Panc1 (cell line): ENCODE measurements around the gene NCAPH2. TPM values are rescaled to one million over a fixed set of nuclear protein-coding genes. Genes with fewer than 3 reads are reported as not detected.

ENCODE experiments used
- ATAC-seq: fragments of 200-7000 bp; cut with Tn5 transposase; 2 replicates; pipeline ENCODE4 v1.9.1; 2020; ENCODE audit warnings: mild to moderate bottlenecking, moderate library complexity
- BruUV-seq: library from RNA; stranded (reverse); fragments of 400-500 nt; replicated peaks from 2 replicates; lab custom pipeline; 2021; lab: Mats Ljungman, UMichigan
- CTCF ChIA-PET: fragments of 300-600 bp; sonication (Branson Sonifier 250); formaldehyde crosslinking; loops from one replicate; lab custom pipeline; 2022; ENCODE audit warnings: antibody characterized with exemption; lab: Charles Lee
- POLR2A ChIA-PET: fragments of 300-600 bp; sonication (Branson Sonifier 250); formaldehyde crosslinking; loops from one replicate; lab custom pipeline; 2022; ENCODE audit warnings: antibody characterized with exemption; lab: Charles Lee
- DNase-seq: peaks from one replicate; pipeline ENCODE4 v3.0.0-alpha.2; 2010; ENCODE audit warnings: low read depth, low spot score
- H3K27ac ChIP-seq: 2 replicates; pipeline ENCODE4 v1.5.1; 2011; ENCODE audit warnings: mild to moderate bottlenecking, low read length, inconsistent platforms
- H3K27me3 ChIP-seq: fragments of 200-500 bp; sonication (Bioruptor generic); 2 replicates; pipeline ENCODE4 v1.6.0; 2014; ENCODE audit warnings: low read length, inconsistent platforms; ENCODE audit not compliant: control insufficient read depth, insufficient read depth
- H3K36me3 ChIP-seq: fragments of 200-500 bp; sonication (Bioruptor generic); 2 replicates; pipeline ENCODE4 v1.5.1; 2014; ENCODE audit warnings: inconsistent platforms, mild to moderate bottlenecking, low read length, moderate library complexity; ENCODE audit not compliant: control insufficient read depth, insufficient read depth
- H3K4me1 ChIP-seq: 2 replicates; pipeline ENCODE4 v1.5.1; 2011; ENCODE audit warnings: inconsistent platforms, mild to moderate bottlenecking, low read length, moderate library complexity; ENCODE audit not compliant: control insufficient read depth, insufficient read depth
- H3K4me3 ChIP-seq, 2 experiments: 2 replicates each; pipeline ENCODE4 v1.5.1; 2011 to 2012; ENCODE audit warnings: low read depth in 2 of 2, low read length in 2 of 2, mild to moderate bottlenecking in 2 of 2, inconsistent platforms in 1 of 2, moderate library complexity in 1 of 2
- H3K9me3 ChIP-seq: fragments of 200-500 bp; sonication (Bioruptor generic); 2 replicates; pipeline ENCODE4 v1.5.1; 2014; ENCODE audit warnings: low read depth, mild to moderate bottlenecking, inconsistent platforms, low read length, moderate library complexity; ENCODE audit not compliant: control insufficient read depth, insufficient read depth
- POLR2AphosphoS5 ChIP-seq: IDR thresholded peaks from 2 replicates; pipeline ENCODE4 v1.6.1; 2012; ENCODE audit warnings: mild to moderate bottlenecking, low read depth, low read length, moderate library complexity
- SIN3A ChIP-seq: IDR thresholded peaks from 2 replicates; pipeline ENCODE4 v1.6.1; 2012; ENCODE audit warnings: low read depth, mild to moderate bottlenecking, low read length, moderate library complexity, borderline replicate concordance; ENCODE audit not compliant: insufficient read depth
- TCF7L2 ChIP-seq: IDR thresholded peaks from 2 replicates; pipeline ENCODE4 v1.6.1; 2011; ENCODE audit warnings: mild to moderate bottlenecking, low read depth, low read length, inconsistent platforms
- in situ Hi-C: cut with HindIII; loops from 2 replicates; pipeline ENCODE4 v1.10.0; 2016; ENCODE audit warnings: low sequenced_read_pairs, low pct_unique_long_range_greater_than_20kb
- intact Hi-C: fragments of 100-400 bp; cut with micrococcal nuclease; formaldehyde crosslinking; loops from one replicate; pipeline ENCODE4 v1.10.0; 2022; ENCODE audit not compliant: unreplicated experiment
- total RNA-seq: library from RNA; stranded (reverse); gene quantifications from one replicate; pipeline ENCODE4 v1.2.1, GENCODE V29; 2021; ENCODE audit not compliant: unreplicated experiment
- TF ChIP-seq, protein P1 (sequence below), 2 experiments: IDR thresholded peaks; 2 replicates each; pipeline ENCODE4 v1.6.1; 2011 to 2012; ENCODE audit warnings: low read depth in 2 of 2, control low read depth in 1 of 2, low read length in 1 of 2, mild to moderate bottlenecking in 1 of 2, moderate library complexity in 1 of 2; ENCODE audit not compliant: insufficient read depth in 1 of 2
- TF ChIP-seq, protein P2 (sequence below): fragments of 450-650 bp; IDR thresholded peaks from 2 replicates; pipeline ENCODE4 v1.5.1; 2017; ENCODE audit warnings: mild to moderate bottlenecking

The NCAPH2 gene
- total RNA-seq, 1 experiment from 2014 or later = 55.6 TPM

DNA sequence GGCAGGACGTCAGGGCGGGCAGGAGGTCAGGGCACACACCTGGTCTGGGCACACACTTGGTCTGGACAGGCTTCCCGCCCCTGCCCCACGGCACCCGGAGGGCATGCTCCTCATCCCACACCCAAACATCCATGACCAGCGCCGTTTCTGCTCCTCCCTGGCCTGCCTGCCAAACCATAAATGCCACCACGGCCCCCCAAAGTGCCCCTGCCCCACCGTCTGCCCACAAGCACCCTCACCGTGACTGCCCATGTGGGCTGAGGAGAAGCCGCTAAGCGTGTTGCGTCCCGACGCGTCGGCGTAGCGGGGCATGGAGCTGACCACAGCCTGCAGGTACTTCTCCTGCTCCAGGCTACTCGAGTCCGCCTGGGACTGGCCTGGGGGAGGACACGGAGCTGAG lies 49.0 kb upstream of the NCAPH2 start:
- intact Hi-C loops = no loop called here
- H3K27me3 ChIP-seq = no peaks in the 10 kb centered on the region
- no TSS peak for BruUV-seq
- no peaks in the 10 kb centered on the region for H3K9me3 ChIP-seq
- no peak for TF ChIP-seq POLR2AphosphoS5
- TF ChIP-seq, protein P1, sequence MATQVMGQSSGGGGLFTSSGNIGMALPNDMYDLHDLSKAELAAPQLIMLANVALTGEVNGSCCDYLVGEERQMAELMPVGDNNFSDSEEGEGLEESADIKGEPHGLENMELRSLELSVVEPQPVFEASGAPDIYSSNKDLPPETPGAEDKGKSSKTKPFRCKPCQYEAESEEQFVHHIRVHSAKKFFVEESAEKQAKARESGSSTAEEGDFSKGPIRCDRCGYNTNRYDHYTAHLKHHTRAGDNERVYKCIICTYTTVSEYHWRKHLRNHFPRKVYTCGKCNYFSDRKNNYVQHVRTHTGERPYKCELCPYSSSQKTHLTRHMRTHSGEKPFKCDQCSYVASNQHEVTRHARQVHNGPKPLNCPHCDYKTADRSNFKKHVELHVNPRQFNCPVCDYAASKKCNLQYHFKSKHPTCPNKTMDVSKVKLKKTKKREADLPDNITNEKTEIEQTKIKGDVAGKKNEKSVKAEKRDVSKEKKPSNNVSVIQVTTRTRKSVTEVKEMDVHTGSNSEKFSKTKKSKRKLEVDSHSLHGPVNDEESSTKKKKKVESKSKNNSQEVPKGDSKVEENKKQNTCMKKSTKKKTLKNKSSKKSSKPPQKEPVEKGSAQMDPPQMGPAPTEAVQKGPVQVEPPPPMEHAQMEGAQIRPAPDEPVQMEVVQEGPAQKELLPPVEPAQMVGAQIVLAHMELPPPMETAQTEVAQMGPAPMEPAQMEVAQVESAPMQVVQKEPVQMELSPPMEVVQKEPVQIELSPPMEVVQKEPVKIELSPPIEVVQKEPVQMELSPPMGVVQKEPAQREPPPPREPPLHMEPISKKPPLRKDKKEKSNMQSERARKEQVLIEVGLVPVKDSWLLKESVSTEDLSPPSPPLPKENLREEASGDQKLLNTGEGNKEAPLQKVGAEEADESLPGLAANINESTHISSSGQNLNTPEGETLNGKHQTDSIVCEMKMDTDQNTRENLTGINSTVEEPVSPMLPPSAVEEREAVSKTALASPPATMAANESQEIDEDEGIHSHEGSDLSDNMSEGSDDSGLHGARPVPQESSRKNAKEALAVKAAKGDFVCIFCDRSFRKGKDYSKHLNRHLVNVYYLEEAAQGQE (IDR thresholded peaks at IDR 0.05; ENCODE audit: insufficient read depth in 1 of 2, low read depth in 2 of 2, low read length in 1 of 2) = no peak
- TF ChIP-seq TCF7L2 = no peak
- TF ChIP-seq, protein P2, sequence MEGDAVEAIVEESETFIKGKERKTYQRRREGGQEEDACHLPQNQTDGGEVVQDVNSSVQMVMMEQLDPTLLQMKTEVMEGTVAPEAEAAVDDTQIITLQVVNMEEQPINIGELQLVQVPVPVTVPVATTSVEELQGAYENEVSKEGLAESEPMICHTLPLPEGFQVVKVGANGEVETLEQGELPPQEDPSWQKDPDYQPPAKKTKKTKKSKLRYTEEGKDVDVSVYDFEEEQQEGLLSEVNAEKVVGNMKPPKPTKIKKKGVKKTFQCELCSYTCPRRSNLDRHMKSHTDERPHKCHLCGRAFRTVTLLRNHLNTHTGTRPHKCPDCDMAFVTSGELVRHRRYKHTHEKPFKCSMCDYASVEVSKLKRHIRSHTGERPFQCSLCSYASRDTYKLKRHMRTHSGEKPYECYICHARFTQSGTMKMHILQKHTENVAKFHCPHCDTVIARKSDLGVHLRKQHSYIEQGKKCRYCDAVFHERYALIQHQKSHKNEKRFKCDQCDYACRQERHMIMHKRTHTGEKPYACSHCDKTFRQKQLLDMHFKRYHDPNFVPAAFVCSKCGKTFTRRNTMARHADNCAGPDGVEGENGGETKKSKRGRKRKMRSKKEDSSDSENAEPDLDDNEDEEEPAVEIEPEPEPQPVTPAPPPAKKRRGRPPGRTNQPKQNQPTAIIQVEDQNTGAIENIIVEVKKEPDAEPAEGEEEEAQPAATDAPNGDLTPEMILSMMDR = no peak
- no peak for TF ChIP-seq SIN3A
- ATAC-seq (no peak), DNase-seq (no peak)
- no peak overlapping the region for H3K4me3 ChIP-seq
- H3K27ac ChIP-seq = no peak overlapping the region
- ChIA-PET CTCF (no interaction called here), POLR2A (interaction anchor here (0.6 kb wide), 1 partner anchor 63 kb away, joined by 10 read pairs; no protein-coding TSS in a partner anchor)
- in situ Hi-C loops = no loop called here
- H3K4me1 ChIP-seq = no peaks in the 10 kb centered on the region
- peaks cover 5% of the 10 kb centered on the region; the same call in 1 of the 2 replicates for H3K36me3 ChIP-seq

DNA sequence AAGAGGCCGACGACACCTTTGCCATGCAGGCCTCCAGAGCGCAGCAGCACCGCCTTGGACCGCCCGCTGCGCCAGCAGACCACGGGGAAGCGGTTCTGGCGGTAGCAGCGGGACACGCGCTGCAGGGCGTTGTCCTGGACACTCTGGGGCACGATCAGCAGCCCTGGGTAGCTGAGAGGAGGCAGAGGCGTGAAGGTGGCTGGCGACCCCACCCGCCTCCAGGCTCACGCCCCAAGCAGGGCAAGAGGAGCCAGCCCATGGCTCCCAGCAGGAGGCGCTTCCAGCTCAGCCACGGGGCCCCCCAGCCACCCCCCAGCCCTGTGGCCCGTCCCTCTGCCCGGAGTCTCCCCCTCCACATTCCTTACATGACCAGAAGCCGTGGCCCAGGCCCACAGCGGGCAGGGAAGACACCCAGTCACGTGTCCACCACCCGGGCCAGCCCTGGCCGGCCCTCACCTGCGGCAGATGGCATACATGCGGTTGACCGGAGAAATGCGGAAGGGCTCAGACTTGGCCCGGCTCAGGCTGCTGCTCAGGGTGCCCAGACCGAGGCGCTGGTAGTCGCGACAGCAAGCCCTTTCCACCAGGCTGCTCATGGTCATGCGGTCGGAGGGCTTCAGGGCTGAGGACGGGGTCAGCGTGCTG lies 48.4 kb upstream of the NCAPH2 start:
- Histone ChIP-seq H3K4me1 (no peaks in the 10 kb centered on the region), H3K27me3 (no peaks in the 10 kb centered on the region), H3K9me3 (no peaks in the 10 kb centered on the region), H3K4me3 (no peak overlapping the region), H3K27ac (no peak overlapping the region), H3K36me3 (peaks cover 5% of the 10 kb centered on the region; the same call in 1 of the 2 replicates)
- intact Hi-C loops (no loop called here), in situ Hi-C loops (no loop called here)
- POLR2A ChIA-PET = no interaction called here
- no peak for DNase-seq
- no TSS peak for BruUV-seq
- TF ChIP-seq, protein P2 = no peak; the same call in 1 of the 2 replicates
- TF ChIP-seq, protein P1 (IDR thresholded peaks at IDR 0.05; ENCODE audit: insufficient read depth in 1 of 2, low read depth in 2 of 2, low read length in 1 of 2) = no peak
- TF ChIP-seq SIN3A = no peak
- no peak for TF ChIP-seq POLR2AphosphoS5
- no peak for TF ChIP-seq TCF7L2
- no peak for ATAC-seq
- CTCF ChIA-PET = no interaction called here
